HG03175 (cell line): ENCODE results near the gene CBR4.

Experiments
- ATAC-seq: cut with Tn5 transposase; IDR thresholded peaks from one replicate; pipeline ENCODE4 v1.9.1; 2021; ENCODE audit warnings: mild to moderate bottlenecking, moderate library complexity; ENCODE audit not compliant: unreplicated experiment

The CBR4 gene

DNA sequence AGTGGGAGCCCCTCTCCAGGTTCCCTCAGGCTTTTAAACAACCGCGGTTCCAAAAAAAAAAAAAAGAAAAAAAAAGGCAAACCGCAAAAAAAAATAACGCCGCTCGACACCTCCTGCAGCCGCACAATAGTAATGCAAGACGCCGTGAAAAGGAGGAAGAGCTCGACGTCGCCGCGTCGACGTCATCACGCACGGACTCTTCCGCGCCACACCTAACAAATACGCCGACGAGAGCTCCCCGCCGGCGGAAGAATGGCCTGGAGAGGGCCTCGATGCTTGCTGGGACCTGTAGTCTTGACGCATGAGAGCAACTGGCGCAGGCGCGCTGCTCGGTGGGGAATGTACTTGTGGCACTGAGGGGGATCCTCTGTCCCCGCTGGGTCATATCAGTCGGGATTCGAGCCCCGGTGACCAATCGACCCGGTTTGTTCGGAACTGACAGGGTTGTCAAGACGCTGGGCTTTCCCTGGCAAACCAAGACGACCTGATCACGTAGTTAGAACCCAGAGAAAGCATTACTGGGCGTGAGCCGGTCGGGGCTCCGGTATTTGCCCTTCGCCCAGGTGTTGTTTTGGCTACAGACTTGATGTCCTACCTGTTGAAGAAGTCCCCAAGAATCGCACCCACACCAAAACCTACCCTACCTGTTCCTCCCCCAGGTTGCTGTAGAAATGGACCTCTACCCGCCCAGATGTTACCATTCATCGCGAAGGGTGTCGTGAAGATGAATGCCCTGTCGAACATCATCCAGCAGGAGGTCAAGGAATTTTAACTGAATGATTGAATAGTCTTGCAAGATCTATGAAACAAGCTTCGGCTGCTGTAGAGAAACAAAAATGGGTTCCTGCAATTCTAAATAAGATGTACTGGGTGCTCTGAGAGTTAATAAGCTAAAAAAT is at the start of gene CBR4:
Gene CBR4, minus strand, starts transcription at position 131 of the 899 bp plus-strand sequence. CDS start 166 bp downstream, outside the sequence.
- ATAC-seq, result peak; percentile 97

GRCh38 chr4:169059306-169060211 is 49.5 kb upstream of the CBR4 start:
- no peak for ATAC-seq

DNA sequence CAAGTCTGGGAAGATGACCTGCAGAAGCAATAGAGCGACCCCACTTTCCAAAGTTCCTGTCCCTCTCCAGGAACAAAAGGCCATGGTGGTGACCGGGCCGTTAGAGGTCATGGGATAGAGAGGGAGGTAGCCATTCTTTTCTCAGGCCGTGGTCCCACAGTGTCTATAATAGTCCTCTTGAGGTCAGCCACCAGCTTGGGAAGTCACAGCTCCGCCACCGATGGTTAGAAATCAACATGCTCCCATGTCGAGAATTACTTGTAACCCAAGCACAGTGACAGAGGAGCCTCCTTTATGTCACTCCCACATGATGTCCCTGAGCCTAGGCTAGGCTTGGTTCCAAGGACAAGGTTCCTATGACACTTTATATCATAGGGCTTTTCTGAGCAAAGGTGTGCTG is 48.3 kb upstream of the CBR4 start:
- ATAC-seq, result no peak

DNA sequence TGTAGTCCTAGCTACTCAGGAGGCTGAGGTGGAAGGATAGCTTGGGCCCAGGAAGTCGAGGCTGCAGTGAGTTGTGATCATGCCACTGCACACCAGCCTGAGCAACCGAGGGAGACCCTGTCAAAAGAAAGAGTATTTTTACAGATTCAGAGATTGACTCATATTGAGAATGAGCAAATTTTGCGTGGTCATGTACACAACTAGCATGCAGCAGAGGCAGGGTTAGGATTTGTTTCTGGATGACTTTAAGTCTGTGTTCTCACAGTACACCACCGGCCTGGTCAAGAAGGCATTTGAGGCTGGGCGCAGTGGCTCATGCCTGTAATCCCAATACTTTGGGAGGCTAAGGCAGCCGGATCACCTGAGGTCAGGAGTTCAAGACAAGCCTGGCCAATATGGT is 44.8 kb upstream of the CBR4 start:
- no peak for ATAC-seq

DNA sequence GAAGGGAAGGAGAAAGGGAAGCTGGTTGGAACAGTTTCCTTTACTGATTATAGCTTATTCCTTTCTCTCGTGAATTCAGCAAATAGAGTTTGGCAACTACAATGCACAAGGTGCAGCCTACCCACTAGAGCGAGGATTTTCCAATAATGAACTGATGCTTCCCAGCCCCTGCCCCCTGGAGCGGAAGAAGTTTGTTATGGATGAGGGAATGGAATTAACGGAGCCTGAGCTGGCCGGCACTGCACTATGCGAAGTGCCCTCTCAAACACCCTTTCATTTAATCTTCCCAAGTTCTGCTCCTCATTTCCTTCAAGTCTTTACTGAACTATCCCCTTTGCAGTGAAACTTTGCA is 42.5 kb upstream of the CBR4 start:
- ATAC-seq, result no peak

DNA sequence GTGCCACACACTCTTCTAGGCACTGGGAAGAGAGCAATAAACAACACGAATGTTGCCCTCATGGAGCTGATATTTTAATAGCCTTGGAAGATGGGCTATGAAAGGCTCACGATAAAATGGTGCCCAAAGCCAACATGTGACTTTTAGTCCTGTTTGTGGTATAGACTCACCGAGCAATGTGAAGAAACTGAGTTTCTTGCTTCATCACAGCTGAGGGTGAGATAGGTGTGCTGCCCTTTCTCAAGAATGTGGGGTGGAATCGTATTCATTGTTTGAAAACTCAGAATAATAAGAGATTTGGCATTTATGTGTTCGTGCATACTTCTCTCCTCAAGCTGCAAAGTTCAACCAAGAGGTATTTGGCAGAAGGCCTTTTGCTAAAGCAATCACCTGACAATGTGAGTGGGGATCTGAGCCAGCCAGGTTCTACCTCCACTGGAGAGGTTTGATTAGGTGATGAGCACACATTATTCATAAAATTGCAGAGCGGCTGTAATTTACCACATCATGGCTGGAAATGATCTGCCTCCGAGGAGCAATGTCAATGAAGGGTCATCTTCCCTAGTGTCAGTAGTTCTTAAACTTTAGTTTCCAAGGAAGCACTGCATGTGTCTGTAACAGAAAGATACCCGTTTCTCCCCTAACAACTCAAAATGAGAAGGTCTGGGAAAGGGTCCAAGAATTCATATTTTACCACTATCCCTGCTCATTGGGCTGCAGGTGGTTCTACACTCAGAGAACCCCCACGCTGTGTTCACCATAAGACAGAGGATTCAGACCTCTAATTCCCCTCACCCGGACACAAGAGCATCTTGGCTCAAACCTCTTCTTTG is 41.9 kb upstream of the CBR4 start:
- no peak for ATAC-seq

DNA sequence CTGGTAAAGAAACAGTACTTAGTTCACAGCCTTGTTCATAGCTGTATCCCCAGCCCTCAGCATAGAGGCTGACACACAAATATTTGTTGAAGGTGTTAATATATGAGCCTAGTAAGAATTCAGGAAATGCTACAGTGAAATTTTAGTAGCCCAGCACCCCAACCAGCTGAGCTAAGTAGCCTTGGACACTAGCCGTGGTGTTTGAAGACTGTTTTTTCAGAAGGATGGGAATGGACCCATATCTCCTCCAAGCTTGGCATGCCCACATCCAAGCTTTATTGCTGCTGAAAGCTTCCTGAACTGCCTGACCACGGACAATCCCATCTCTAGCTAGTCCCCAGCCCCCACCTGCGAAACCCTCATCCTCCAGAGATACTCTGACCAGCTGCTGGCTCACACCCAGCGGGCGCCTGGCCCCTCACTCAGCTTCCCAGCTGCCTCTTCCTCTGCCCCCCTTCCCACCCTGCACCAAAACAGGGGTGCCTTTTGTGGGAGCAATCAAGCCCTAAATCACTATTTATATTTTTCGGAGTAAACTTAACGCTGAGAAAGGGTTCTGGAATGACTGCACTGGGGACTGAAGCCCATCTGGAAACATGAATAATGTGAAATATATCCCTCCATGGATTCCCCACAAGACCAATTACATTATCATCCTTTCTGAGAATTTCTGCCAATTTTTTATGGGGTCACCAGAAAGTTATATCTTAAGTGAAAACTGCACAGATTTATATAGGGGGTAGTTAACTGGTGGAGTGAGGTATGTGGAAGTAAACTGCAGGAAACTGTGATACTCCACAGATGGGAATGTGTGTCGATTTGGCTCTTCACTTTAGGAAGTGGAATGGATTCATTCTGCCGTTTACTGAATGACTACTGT is 41.1 kb upstream of the CBR4 start:
- no peak for ATAC-seq

DNA sequence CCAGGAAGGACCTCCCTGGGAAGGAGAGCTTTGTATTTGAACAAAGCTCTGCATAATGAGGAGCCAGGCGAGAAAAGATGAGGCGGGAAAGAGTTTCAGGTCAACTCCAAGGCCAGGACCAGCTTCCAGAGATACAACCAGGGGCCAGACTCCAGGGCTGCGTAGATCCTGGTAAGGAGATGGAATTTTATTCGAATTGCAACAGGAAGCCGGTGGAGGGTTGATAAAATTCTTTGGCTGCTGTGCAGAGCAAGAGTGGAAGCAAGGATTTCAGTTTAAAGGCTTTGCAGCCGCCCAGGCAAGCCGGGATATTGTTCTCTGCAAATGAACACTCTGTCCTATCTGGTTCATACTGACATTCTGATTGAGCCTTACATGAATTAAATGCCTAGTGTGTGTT is 40.2 kb upstream of the CBR4 start:
- no peak for ATAC-seq

GRCh38 chr4:169048868-169049414 is 38.9 kb upstream of the CBR4 start:
- no peak for ATAC-seq

- no peak for ATAC-seq
Measured at GRCh38 chr4:169047956-169048355, 37.9 kb upstream of the CBR4 start.

- no peak for ATAC-seq
Measured at GRCh38 chr4:169045862-169046584, 36.0 kb upstream of the CBR4 start.

- ATAC-seq, result no peak
Measured at GRCh38 chr4:169044714-169045447, 34.8 kb upstream of the CBR4 start.

DNA sequence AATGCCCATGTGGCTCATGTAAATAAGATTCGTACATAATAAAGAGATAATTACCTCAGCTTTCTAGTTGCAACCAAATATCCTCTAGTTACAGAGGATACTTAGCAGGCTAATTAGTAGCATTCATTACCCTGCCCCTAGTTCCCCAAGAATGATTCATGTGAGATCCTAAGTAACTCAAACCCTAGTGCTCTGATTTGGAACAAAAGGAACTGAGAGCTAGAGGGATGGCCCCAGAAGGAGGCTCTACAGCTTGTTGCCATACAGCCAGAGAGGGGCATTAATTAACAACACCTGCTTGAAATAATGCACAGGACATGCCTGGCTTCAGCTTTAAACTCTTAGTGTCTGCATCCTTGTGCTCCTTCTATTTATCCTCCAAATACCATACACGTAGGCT is 32.6 kb upstream of the CBR4 start:
- no peak for ATAC-seq

DNA sequence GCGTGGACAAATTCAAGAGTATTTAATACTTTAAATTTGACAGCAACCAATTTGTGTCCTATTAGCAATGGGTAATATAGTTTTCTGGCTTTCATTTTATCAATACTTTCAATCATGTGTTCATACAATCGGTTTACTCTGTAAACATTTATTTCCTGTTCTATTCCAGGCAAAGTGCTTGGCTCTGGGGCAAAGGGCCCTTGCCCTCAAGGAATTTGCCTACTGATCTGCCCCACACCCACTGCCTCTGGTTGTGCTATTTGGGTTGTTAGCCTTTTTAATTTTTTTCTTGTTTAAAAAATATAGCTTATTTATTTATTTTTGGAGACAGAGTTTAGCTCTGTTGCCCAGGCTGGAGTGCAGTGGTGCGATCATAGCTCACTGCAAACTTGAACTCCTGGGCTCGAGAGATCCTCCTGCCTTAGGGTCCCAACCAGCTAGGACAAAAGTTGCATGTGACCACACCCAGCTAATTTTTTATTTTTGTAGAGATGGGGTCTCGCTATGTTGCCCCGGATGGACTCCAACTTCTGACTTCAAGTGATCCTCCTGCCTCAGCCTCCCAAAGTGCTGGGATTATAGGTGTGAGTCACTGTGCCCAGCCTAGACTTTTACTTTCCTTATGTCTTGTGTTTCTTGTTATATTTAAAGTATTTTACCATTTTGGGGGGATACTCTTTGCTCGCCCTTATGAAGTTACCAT is 30.7 kb upstream of the CBR4 start:
- no peak for ATAC-seq

DNA sequence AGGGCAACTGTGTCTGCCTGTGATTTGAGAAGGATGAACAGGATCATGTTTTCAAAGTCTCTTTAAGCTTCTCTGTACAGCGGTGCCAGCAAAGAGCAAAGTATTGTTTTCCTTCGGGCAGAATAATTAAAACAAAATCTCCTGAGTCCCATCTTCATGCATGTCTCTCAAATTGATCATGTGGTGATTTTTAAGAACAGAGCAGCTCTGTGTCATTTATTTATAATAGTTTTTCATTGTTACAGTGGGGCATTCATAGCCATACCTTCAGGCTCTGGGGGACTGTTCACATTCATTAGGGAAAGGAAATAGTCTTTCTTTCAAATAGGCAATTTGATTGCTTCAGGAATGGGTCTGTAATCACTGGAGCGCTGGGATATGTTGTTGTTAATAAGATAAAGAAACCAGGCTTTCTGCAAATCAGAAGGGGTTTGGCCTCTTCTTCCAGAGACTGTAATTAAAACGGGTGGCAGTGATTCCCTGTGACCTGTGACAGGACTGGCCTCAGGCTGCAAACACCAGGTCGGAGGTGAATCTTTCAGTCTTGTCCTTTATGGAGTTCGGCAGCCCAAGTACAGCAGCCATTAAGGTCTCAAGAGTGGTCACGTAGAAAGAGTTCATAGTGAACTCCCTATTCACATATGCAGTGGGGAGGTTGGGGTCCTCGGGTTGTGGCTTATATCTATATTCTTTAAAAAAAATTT is 29.3 kb upstream of the CBR4 start:
- ATAC-seq, result no peak

- ATAC-seq, result no peak
Measured at GRCh38 chr4:169037506-169037905, 27.5 kb upstream of the CBR4 start.
